ENCODE measurements around the gene DCAF7.

The DCAF7 gene

DNA sequence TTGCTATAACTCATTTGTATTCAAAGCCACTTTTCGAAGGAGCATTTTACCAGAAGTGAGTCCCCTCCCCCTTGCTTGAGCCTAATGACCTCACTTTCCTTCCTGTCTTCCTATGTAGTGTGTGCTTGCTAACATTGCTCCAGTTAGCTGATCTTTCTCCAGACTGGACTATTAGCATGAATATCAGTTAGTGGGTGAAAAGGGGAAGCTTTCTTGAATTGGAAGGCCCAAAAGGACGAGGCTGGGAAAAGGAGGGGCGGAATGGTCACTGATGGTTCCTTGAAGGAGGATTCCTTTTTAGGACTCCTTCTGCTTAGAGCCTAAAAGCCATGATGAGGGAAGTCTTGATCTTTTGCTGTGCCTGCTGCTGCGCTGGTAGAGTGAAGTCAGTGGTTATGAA, 83.9 kb downstream of the DCAF7 start:
- no peak for DNase-seq

DNA sequence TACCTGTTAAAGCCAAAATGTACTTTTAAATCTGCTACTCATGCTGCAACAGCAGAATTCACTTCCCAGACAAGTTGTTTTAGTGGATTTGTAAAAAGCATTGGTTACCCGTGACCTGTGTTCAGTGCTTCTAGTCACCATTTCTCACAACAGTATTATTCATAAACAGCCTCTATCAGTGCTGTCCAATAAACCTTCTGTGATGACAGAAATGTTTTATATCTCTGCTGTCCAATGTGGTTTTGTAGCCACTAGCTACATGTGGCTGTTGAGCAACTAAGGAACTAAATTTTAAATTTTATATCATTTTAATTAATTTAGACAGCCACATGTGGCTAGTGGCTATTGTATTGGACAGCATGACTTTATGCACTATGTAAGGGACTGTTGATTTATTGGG, 84.5 kb downstream of the DCAF7 start:
- DNase-seq = no peak

DNA sequence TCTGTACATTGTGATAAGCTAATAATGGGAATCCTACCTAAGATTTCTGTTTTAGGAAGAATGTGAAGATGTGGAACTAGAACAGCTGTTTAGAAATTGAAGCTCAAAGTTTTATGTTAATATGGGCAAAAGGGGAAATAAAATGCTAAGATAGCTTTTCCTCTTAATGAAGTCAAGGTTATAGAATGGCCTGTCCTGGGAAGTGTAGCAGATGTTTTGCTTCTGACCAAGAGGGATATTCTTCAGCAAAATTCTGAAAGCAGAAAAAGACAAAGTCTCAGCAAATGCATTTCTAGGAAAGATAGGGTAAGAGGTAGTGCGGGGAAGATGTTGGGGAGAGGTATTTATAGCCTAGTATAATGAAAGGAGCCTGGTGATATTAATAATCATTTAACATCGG, 85.0 kb downstream of the DCAF7 start:
- DNase-seq = no peak

DNA sequence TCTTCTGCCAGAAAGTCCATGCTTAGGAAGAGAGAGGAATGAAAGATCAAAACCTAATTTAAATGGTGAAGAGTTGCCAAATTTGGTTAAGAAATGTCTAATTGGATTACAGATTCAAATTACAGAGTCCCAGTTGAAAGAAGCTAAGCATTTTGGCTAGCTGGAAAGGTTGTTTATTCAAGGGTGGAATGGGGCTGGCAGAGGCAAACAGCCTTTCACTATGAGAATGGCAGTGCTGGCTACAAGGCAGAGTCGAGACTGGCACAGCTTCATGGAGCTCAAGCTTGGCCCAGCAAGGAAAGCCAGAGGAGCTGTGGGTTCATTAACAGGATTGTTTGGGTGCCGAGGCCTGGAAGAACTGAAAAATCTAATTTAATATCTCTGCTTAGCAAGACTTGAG, 85.5 kb downstream of the DCAF7 start:
- DNase-seq = no peak

DNA sequence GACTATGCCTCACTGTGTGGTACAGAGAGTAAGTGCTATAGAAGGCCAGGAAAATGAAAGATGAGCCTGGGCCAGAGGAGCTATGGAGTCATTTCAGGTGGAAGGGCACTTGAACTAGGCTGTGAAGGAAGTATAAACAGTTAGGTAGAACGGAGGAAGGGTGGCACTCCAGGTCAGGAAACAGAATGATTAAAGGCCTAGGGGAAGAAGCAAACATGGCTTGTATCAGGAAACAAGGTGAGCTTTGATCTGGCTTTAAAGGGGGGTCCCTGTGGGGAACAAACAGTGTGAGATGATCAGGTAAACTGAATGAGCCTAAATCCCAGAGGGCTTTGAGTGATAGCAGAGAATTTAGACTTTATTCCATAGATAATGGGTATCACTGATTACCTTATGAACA, 88.8 kb downstream of the DCAF7 start:
- no peak for DNase-seq

DNA sequence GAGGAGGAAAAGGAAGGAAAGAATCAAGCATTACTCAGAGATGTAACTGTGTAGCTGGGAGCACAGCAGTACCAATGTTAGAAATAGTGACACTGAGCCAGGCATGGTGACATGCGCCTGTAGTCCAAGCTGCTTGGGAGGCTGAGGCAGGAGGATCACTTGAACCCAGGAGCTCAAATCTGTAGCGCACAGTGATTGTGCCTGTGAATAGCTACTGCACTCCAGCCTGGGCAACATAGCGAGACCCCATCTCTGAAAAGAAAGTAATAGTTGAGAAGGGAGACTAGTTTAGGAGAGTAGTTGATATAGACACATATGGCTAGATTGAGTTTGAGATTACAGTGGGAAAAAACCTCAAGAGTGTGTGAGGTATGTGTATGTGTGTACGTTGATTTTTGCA, 89.8 kb downstream of the DCAF7 start:
- DNase-seq = no peak

DNA sequence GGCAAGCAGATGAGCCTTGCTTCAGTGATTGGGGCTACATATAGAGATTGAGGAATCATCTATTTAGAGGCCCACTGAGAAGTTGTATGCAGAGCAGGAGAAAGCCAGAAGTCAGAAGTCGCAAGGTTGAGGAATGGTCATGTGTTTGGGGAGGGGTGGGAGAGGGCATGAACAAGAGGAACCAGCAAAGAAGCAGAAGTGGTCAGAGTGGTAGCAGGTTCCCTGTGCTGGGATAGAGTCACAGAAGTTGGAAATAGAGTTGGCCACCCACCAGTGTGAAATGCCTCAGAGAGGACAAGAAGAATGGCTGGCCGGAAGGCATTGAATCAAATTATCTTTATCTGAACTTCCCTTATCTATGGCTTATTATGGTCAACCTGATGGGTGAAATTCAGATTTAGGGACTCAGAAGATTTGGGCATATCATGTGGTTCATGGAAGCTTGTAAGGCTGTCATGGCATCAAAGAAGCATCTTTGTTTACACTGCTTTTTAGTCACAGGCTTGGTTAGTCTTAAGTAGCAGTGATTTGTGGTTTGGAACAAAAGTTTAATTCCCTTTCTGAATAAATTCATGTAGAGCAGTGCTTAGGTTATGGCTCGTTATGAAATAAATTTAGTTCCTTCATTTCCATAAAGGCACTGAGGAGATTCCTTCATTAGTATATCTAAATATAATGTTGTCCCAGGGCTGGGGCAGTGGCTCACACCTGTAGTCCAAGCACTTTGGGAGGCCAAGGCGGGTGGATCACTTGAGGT, 91.6 kb downstream of the DCAF7 start:
- no peak for DNase-seq

Data from cortex of kidney (tissue), 1 donor.